GM12878 (cell line): ENCODE results near the gene PPP2R5A. TPM values are rescaled to one million over a fixed set of nuclear protein-coding genes. Genes with fewer than 3 reads are reported as not detected.
A peak's percentile ranks its signal among the peaks of the same experiment; 100 is the strongest.

Experiments
- ATAC-seq: fragments of 200-7000 bp; cut with Tn5 transposase; 3 replicates; pipeline ENCODE4 v1.9.1; 2020; ENCODE audit warnings: mild to moderate bottlenecking, moderate library complexity
- BruUV-seq: library from RNA; stranded (reverse); fragments of 400-500 nt; replicated peaks from 2 replicates; lab custom pipeline; 2021; lab: Mats Ljungman, UMichigan
- CTCF ChIA-PET: fragments of 300-600 bp; sonication (Branson Sonifier 250); formaldehyde crosslinking; extraction: SDS; loops from one replicate; lab custom pipeline; 2021; ENCODE audit warnings: inconsistent platforms; lab: Yijun Ruan, JAX
- POLR2A ChIA-PET: fragments of 350-600 bp; formaldehyde crosslinking; extraction: SDS; loops from one replicate; lab custom pipeline; 2021; ENCODE audit warnings: inconsistent platforms; lab: Charles Lee
- RAD21 ChIA-PET: fragments of 300-600 bp; sonication (Branson Sonifier 250); formaldehyde crosslinking; loops from one replicate; lab custom pipeline; 2023; ENCODE audit warnings: antibody characterized with exemption; ENCODE audit not compliant: unreplicated experiment; lab: Charles Lee
- SMC1A ChIA-PET: fragments of 300-600 bp; sonication (Branson Sonifier 250); formaldehyde crosslinking; loops from one replicate; lab custom pipeline; 2023; ENCODE audit not compliant: unreplicated experiment, uncharacterized antibody; lab: Charles Lee
- DNase-seq: peaks from one replicate; pipeline ENCODE4 v3.0.0-alpha.2; 2011; ENCODE audit warnings: low read depth, low spot score
- FAIRE-seq: peaks from 3 replicates; lab custom pipeline; 2011; peaks lifted over from hg19 to GRCh38; lab: Jason Lieb, UNC
- H2AFZ ChIP-seq: 2 replicates; pipeline ENCODE4 v1.6.0; 2011; ENCODE audit warnings: low read depth, low read length, control low read depth; ENCODE audit not compliant: control insufficient read depth
- H3K27ac ChIP-seq: 2 replicates; pipeline ENCODE4 v1.5.1; 2011; ENCODE audit warnings: control low read depth; ENCODE audit not compliant: control insufficient read depth, insufficient read depth
- H3K27me3 ChIP-seq, 2 experiments: replicated peaks in 1 of 2; 2 replicates each; pipeline versions ENCODE4 v1.6.0 to v1.6.1; 2011; ENCODE audit warnings: low read length in 1 of 2; ENCODE audit not compliant: control insufficient read depth in 2 of 2, insufficient read depth in 2 of 2
- H3K36me3 ChIP-seq, 2 experiments: 2 replicates each; pipeline ENCODE4 v1.5.1; 2011; ENCODE audit warnings: low read length in 1 of 2; ENCODE audit not compliant: control insufficient read depth in 2 of 2, insufficient read depth in 2 of 2
- H3K4me1 ChIP-seq: 2 replicates; pipeline ENCODE4 v1.6.1; 2011; ENCODE audit warnings: mild to moderate bottlenecking, low read length, moderate library complexity, mixed read lengths; ENCODE audit not compliant: control insufficient read depth, insufficient read depth
- H3K4me2 ChIP-seq: 2 replicates; pipeline ENCODE4 v1.6.0; 2011; ENCODE audit warnings: control low read depth; ENCODE audit not compliant: control insufficient read depth, insufficient read depth
- H3K4me3 ChIP-seq: fragments of 200-600 bp; sonication (generic); 2 replicates; pipeline ENCODE4 v1.5.1; 2016
- H3K79me2 ChIP-seq: 2 replicates; pipeline ENCODE4 v1.6.0; 2011; ENCODE audit warnings: low read length; ENCODE audit not compliant: control insufficient read depth, insufficient read depth
- H3K9ac ChIP-seq: 2 replicates; pipeline ENCODE4 v1.8.0; 2011; ENCODE audit warnings: low read length, control low read depth, mixed read lengths; ENCODE audit not compliant: control insufficient read depth, insufficient read depth
- H3K9me3 ChIP-seq: replicated peaks from 3 replicates; pipeline ENCODE4 v1.5.1; 2011; ENCODE audit warnings: mild to moderate bottlenecking, low read length; ENCODE audit not compliant: control insufficient read depth, insufficient read depth
- H4K20me1 ChIP-seq: 2 replicates; pipeline ENCODE4 v1.6.0; 2011; ENCODE audit not compliant: control insufficient read depth, insufficient read depth
- CHD1 ChIP-seq: IDR thresholded peaks from 2 replicates; pipeline ENCODE4 v1.6.1; 2012; ENCODE audit warnings: low read depth, low read length, improper control_type of control experiment
- EED ChIP-seq: sonication (generic); IDR thresholded peaks from 2 replicates; pipeline ENCODE4 v1.6.1; 2016; ENCODE audit warnings: antibody characterized with exemption, low read depth
- ESRRA ChIP-seq: IDR thresholded peaks from 2 replicates; pipeline ENCODE4 v1.6.1; 2012; ENCODE audit warnings: mild to moderate bottlenecking, low read length, improper control_type of control experiment
- IKZF2 ChIP-seq, 2 experiments: fragments of 450-650 bp; IDR thresholded peaks; 2 replicates each; pipeline ENCODE4 v1.6.1; 2017; ENCODE audit warnings: mild to moderate bottlenecking in 2 of 2, moderate library complexity in 2 of 2
- SIN3A ChIP-seq: IDR thresholded peaks from 2 replicates; pipeline ENCODE4 v1.6.1; 2012; ENCODE audit warnings: low read depth, low read length, improper control_type of control experiment
- SMAD1 ChIP-seq: fragments of 450-650 bp; IDR thresholded peaks from 2 replicates; pipeline ENCODE4 v1.6.1; 2018; ENCODE audit warnings: mild to moderate bottlenecking, low read depth; ENCODE audit not compliant: partially characterized antibody
- TCF12 ChIP-seq: IDR thresholded peaks from 2 replicates; pipeline ENCODE4 v1.6.1; 2011; ENCODE audit warnings: low read depth, mild to moderate bottlenecking, low read length
- WGBS: methylation state at CpG from one replicate; pipeline ENCODE4 v1.1.6; 2016; ENCODE audit warnings: low lambda C conversion rate; ENCODE audit not compliant: insufficient replicate concordance, insufficient coverage; ENCODE audit errors: missing lambda C conversion rate; 5-methylcytosine and 5-hydroxymethylcytosine counted together
- in situ Hi-C: fragments of 300-500 bp; cut with MboI; formaldehyde crosslinking; loops from 9 replicates; pipeline ENCODE4 v1.14.3; 2018; ENCODE audit warnings: mixed read lengths
- intact Hi-C: fragments of 100-400 bp; cut with micrococcal nuclease; formaldehyde crosslinking; loops from one replicate; pipeline ENCODE4 v1.14.2; 2022; ENCODE audit not compliant: unreplicated experiment
- polyA plus RNA-seq, 11 experiments: library from polyadenylated mRNA; depleted of rRNA in 4 of 11; unstranded in 6 of 11; stranded (reverse) in 5 of 11; fragments of >200 nt; fragmentation: Nextera tagmentation in 4 of 11; fragmentation: Illumina TruSeq in 1 of 11; extraction: Ambion mirVana in 4 of 11; extraction: Trizol in 1 of 11; gene quantifications; 1 replicate in 1 of 11; 2 replicates in 10 of 11; pipeline versions ENCODE4 v1.2.1 to v1.2.3, GENCODE V29; 2011 to 2016; ENCODE audit warnings: inconsistent platforms in 2 of 11, missing spikeins in 2 of 11, low read depth in 1 of 11
- total RNA-seq, 4 experiments: library from RNA; depleted of rRNA in 3 of 4; stranded (reverse); fragments of >200 nt in 3 of 4; fragmentation: Illumina TruSeq in 1 of 4; extraction: Trizol in 1 of 4; gene quantifications; 2 replicates each; pipeline versions ENCODE4 v1.2.1 to v1.2.3, GENCODE V29; 2013 to 2021

PPP2R5A gene
- total and polyA plus RNA-seq, 10 of the 15 experiments (the other 5 are each of a cell fraction or from before 2014, with no cell fraction given): 15.4 to 40.6 (median 32.5) TPM

DNA sequence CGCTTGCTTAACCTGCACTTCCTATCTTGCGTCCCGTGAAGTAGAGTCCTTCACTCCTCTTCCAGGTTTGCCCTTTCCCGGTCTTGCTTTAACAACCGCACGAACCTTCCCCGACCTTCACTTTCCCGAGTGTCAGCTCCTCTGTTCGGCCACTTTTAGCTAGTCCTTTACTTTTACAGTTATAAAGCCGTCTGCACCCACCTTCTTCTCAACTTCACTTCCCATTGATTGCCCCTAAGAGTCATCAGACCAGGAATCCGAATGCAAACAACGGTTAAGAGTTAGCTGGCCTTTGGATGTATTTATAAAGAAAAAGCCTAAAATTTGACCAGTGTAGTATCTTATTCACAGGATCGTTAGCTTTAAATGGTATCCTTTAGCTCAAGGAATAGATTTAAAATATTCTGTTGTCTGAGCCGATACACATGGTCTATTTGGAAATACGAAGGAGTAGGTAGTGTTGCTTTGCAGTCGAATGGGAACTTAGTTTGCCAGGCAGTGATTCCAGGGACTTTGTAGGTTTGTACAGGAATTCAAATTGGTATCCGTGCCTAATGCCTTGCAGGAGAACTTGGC lies 1.4 kb downstream of the PPP2R5A start:
- DNase-seq (no peak), FAIRE-seq (peak; percentile 47), ATAC-seq (no peak)
- Histone ChIP-seq H2AFZ (peak overlapping the region; percentile 72), H3K9me3 (no peaks in the 10 kb centered on the region), H3K79me2 (peaks cover 64% of the 10 kb centered on the region), H3K4me3 (peak overlapping the region; percentile 88), H3K4me2 (peak overlapping the region; percentile 68), H3K4me1 (peaks cover 13% of the 10 kb centered on the region), H3K27ac (peak overlapping the region; percentile 79), H3K36me3 (no peaks in the 10 kb centered on the region), H3K9ac (peak overlapping the region; percentile 70), H4K20me1 (no peaks in the 10 kb centered on the region), H3K27me3 (no peaks in the 10 kb centered on the region)
- BruUV-seq: no TSS peak
- POLR2A ChIA-PET: interaction anchor here (0.6 to 2.5 kb wide), 14 partner anchors 9 to 592 kb away, joined by 3 to 9 read pairs (median 4); partner anchors contain the start of genes DTL, INTS7 and PACC1
- peak; percentile 27 for TF ChIP-seq SMAD1
- no peak for TF ChIP-seq SIN3A
- TF ChIP-seq IKZF2 (IDR thresholded peaks at IDR 0.05): 0 out of 4 replicates have a peak, but pooled peaks have one; percentile 23 to 40
- no peak for TF ChIP-seq TCF12
- 0 out of 2 replicates have a peak, but pooled peaks have one; percentile 9 for TF ChIP-seq EED
- TF ChIP-seq ESRRA: no peak
- TF ChIP-seq CHD1: peak; percentile 1; the same call in 1 of the 2 replicates
- 2% methylated on average over 17 of the region's 17 CpGs for WGBS
- SMC1A ChIA-PET: interaction anchor here (0.6 to 5.1 kb wide), 18 partner anchors 9 to 606 kb away, joined by 3 to 31 read pairs (median 4); partner anchors contain the start of genes DTL and INTS7
- CTCF ChIA-PET: interaction anchor here (0.7 to 3.4 kb wide), 15 partner anchors 28 to 606 kb away, joined by 3 to 22 read pairs (median 3); partner anchors contain the start of genes DTL and INTS7
- RAD21 ChIA-PET: interaction anchor here (0.5 to 3.0 kb wide), 13 partner anchors 30 to 606 kb away, joined by 3 to 24 read pairs (median 7); partner anchors contain the start of genes DTL and INTS7
- in situ Hi-C loops: no loop called here
- intact Hi-C loops: loop anchor here (5.0 kb wide), 2 partner anchors 126 to 589 kb away; partner anchors contain the start of gene PACC1
